ENCODE results near the gene CMTM1.
"Not testable (repeated sequence)": the region's sequence is repeated elsewhere in the genome, so short reads cannot be mapped to it uniquely, and the experiment has no call there.

CMTM1 gene

GRCh38 chr16:66563574-66564334, 2.5 kb upstream of the CMTM1 start:
- DNase-seq, result no peak

- not testable (repeated sequence) for DNase-seq
Measured at GRCh38 chr16:66567270-66567669, 1.0 kb downstream of the CMTM1 start.

GRCh38 chr16:66568355-66568754, 2.1 kb downstream of the CMTM1 start:
- no peak for DNase-seq

GRCh38 chr16:66569131-66569530, 2.9 kb downstream of the CMTM1 start:
- no peak for DNase-seq

GRCh38 chr16:66569827-66570405, 3.7 kb downstream of the CMTM1 start:
- no peak for DNase-seq

GRCh38 chr16:66572356-66572755, 6.1 kb downstream of the CMTM1 start:
- no peak for DNase-seq

GRCh38 chr16:66574081-66574480, 7.8 kb downstream of the CMTM1 start:
- DNase-seq, result no peak

- DNase-seq, result no peak
Measured at GRCh38 chr16:66574531-66574930, 8.3 kb downstream of the CMTM1 start.

- no peak for DNase-seq
Measured at GRCh38 chr16:66575060-66575459, 8.8 kb downstream of the CMTM1 start.

- DNase-seq, result no peak
Measured at GRCh38 chr16:66576296-66576695, 10.1 kb downstream of the CMTM1 start.

- no peak for DNase-seq
Measured at GRCh38 chr16:66578651-66579531, 12.7 kb downstream of the CMTM1 start, which contains the start of gene CMTM2. CMTM2 (plus strand) TSS chr16:66579463; CDS start chr16:66579608, 145 bp downstream.

- no peak for DNase-seq
Measured at GRCh38 chr16:66580605-66581209, 14.5 kb downstream of the CMTM1 start.

- no peak for DNase-seq
Measured at GRCh38 chr16:66581246-66581952, 15.2 kb downstream of the CMTM1 start.

GRCh38 chr16:66585481-66586239, 19.4 kb downstream of the CMTM1 start:
- DNase-seq, result no peak

GRCh38 chr16:66587881-66588600, 21.8 kb downstream of the CMTM1 start:
- DNase-seq, result no peak

GRCh38 chr16:66588981-66589713, 22.9 kb downstream of the CMTM1 start:
- DNase-seq, result peak; percentile 37 to 45

- no peak for DNase-seq
Measured at GRCh38 chr16:66590322-66590721, 24.1 kb downstream of the CMTM1 start.

- no peak for DNase-seq
Measured at GRCh38 chr16:66591018-66591417, 24.8 kb downstream of the CMTM1 start.

GRCh38 chr16:66592241-66592640, 26.0 kb downstream of the CMTM1 start:
- DNase-seq, result no peak

- DNase-seq, result no peak
Measured at GRCh38 chr16:66592814-66593213, 26.6 kb downstream of the CMTM1 start.
